Right cardiac atrium (tissue), 5 donors: ENCODE measurements around the gene ANO1. TPM values are rescaled to one million over a fixed set of nuclear protein-coding genes. Genes with fewer than 3 reads are reported as not detected.

Source experiments
- ATAC-seq, 2 donors: fragments of 200-7000 bp; cut with Tn5 transposase; one replicate each; pipeline versions ENCODE4 v1.8.0 to v1.9.1; 2020; ENCODE audit warnings: moderate library complexity in 2 of 2, mild to moderate bottlenecking in 1 of 2
- DNase-seq, 3 donors: peaks; one replicate each; pipeline ENCODE4 v3.0.0-alpha.2; 2020
- H3K27ac ChIP-seq: one replicate; pipeline ENCODE4 v1.5.1; 2013; ENCODE audit warnings: mild to moderate bottlenecking, low read length, control low read depth, moderate library complexity
- H3K27me3 ChIP-seq: one replicate; pipeline ENCODE4 v1.6.1; 2013; ENCODE audit not compliant: control insufficient read depth, insufficient read depth
- H3K4me1 ChIP-seq: one replicate; pipeline ENCODE4 v1.6.1; 2013; ENCODE audit warnings: low read length; ENCODE audit not compliant: control insufficient read depth, insufficient read depth
- H3K4me3 ChIP-seq: one replicate; pipeline ENCODE4 v1.5.1; 2013; ENCODE audit warnings: low read length, control low read depth
- H3K9me3 ChIP-seq: one replicate; pipeline ENCODE4 v1.6.1; 2013; ENCODE audit warnings: low read length; ENCODE audit not compliant: control insufficient read depth
- WGBS: extraction: QIAGEN DNeasy Blood & Tissue Kit; methylation state at CpG from one replicate; pipeline ENCODE4 v1.1.7; 2013; 5-methylcytosine and 5-hydroxymethylcytosine counted together
- intact Hi-C, 4 donors: fragments of 100-400 bp; cut with DNase I; formaldehyde crosslinking; loops; one replicate each; pipeline versions ENCODE4 v1.11.0 to v1.14.0; 2022 to 2023
- polyA plus RNA-seq: library from polyadenylated mRNA; stranded (reverse); fragments of 200-250 nt; gene quantifications from one replicate; pipeline ENCODE4 v1.2.3, GENCODE V29; 2013
- total RNA-seq, 4 donors: library from RNA; stranded (reverse); fragmentation: NEBNext Ultra II Directional; extraction: Animal tissue kit (Norgen Biotek cat#: 25700); gene quantifications; one replicate each; pipeline ENCODE4 v1.2.1, GENCODE V29; 2021
- donor health status: healthy with polysubstance abuse.
- donor health status: DM: no; HTN: yes; CAD: no.
- donor health status: DM: no; HTN: no; CAD: no.
- donor health status: DM: no; HTN: yes; CAD: no; lungs with severe emphysema.
- donor health status: DM: yes; HTN: yes; CAD: no.

ANO1 gene
- total and polyA plus RNA-seq, 5 donors, result 6.8 to 18.2 (median 8.8) TPM

- no peaks in the 10 kb centered on the region for H3K27me3 ChIP-seq
- no peak overlapping the region for H3K27ac ChIP-seq
- no peaks in the 10 kb centered on the region for H3K9me3 ChIP-seq
- intact Hi-C loops, result loop anchor here in 1 of 4 donors (10.0 kb wide), 1 partner anchor 86 kb away; no protein-coding TSS in a partner anchor
- DNase-seq (peak in 2 of 3 donors; percentile 31 to 46), ATAC-seq (no peak)
- 79% methylated on average over 12 of the region's 12 CpGs for WGBS
- H3K4me1 ChIP-seq, result no peaks in the 10 kb centered on the region
- no peak overlapping the region for H3K4me3 ChIP-seq
Measured at GRCh38 chr11:70098936-70099335, 20.8 kb downstream of the ANO1 start.

GRCh38 chr11:70099578-70100279, 21.6 kb downstream of the ANO1 start:
- no peaks in the 10 kb centered on the region for H3K4me1 ChIP-seq
- 84% methylated on average over 16 of the region's 16 CpGs for WGBS
- peak in 2 of 3 donors; percentile 43 to 59 for DNase-seq
- H3K9me3 ChIP-seq, result no peaks in the 10 kb centered on the region
- ATAC-seq, result no peak
- intact Hi-C loops, result loop anchor here in 1 of 4 donors (10.0 kb wide), 1 partner anchor 85 kb away; no protein-coding TSS in a partner anchor
- H3K27me3 ChIP-seq, result no peaks in the 10 kb centered on the region
- no peak overlapping the region for H3K27ac ChIP-seq
- H3K4me3 ChIP-seq, result no peak overlapping the region

- intact Hi-C loops, result no loop called here
- H3K27me3 ChIP-seq, result no peaks in the 10 kb centered on the region
- no peak overlapping the region for H3K4me3 ChIP-seq
- no peak overlapping the region for H3K27ac ChIP-seq
- no peaks in the 10 kb centered on the region for H3K4me1 ChIP-seq
- no peak for ATAC-seq
- 88% methylated on average over 8 of the region's 8 CpGs for WGBS
- DNase-seq, result peak in 1 of 3 donors; percentile 20
- H3K9me3 ChIP-seq, result no peaks in the 10 kb centered on the region
Measured at GRCh38 chr11:70100280-70100603, 22.1 kb downstream of the ANO1 start.

GRCh38 chr11:70100791-70101190, 22.7 kb downstream of the ANO1 start:
- no peaks in the 10 kb centered on the region for H3K27me3 ChIP-seq
- ATAC-seq, result no peak
- peak in 1 of 3 donors; percentile 13 for DNase-seq
- H3K9me3 ChIP-seq, result no peaks in the 10 kb centered on the region
- no peak overlapping the region for H3K4me3 ChIP-seq
- WGBS, result 91% methylated on average over 15 of the region's 15 CpGs
- no peak overlapping the region for H3K27ac ChIP-seq
- intact Hi-C loops, result no loop called here
- H3K4me1 ChIP-seq, result no peaks in the 10 kb centered on the region

- H3K4me1 ChIP-seq, result no peaks in the 10 kb centered on the region
- H3K9me3 ChIP-seq, result no peaks in the 10 kb centered on the region
- no peaks in the 10 kb centered on the region for H3K27me3 ChIP-seq
- no peak overlapping the region for H3K27ac ChIP-seq
- intact Hi-C loops, result no loop called here
- no peak overlapping the region for H3K4me3 ChIP-seq
- ATAC-seq (no peak), DNase-seq (peak in 1 of 3 donors; percentile 30)
- WGBS, result 89% methylated on average over 25 of the region's 25 CpGs
Measured at GRCh38 chr11:70103256-70103975, 25.3 kb downstream of the ANO1 start.

GRCh38 chr11:70104419-70104818, 26.3 kb downstream of the ANO1 start:
- H3K4me3 ChIP-seq, result no peak overlapping the region
- peak in 1 of 3 donors; percentile 53 for DNase-seq
- no peak overlapping the region for H3K27ac ChIP-seq
- no peaks in the 10 kb centered on the region for H3K27me3 ChIP-seq
- peak in 1 of 2 donors; percentile 18 for ATAC-seq
- H3K9me3 ChIP-seq, result no peaks in the 10 kb centered on the region
- 76% methylated on average over 9 of the region's 9 CpGs for WGBS
- intact Hi-C loops, result no loop called here
- no peaks in the 10 kb centered on the region for H3K4me1 ChIP-seq

- no peaks in the 10 kb centered on the region for H3K27me3 ChIP-seq
- 70% methylated on average over 11 of the region's 11 CpGs for WGBS
Measured at GRCh38 chr11:70104961-70105360, 26.8 kb downstream of the ANO1 start.

GRCh38 chr11:70105369-70105754, 27.2 kb downstream of the ANO1 start:
- 94% methylated on average over 12 of the region's 12 CpGs for WGBS
- no peaks in the 10 kb centered on the region for H3K27me3 ChIP-seq
- no peak for DNase-seq
- no peak overlapping the region for H3K27ac ChIP-seq
- intact Hi-C loops, result no loop called here
- H3K4me1 ChIP-seq, result no peaks in the 10 kb centered on the region
- ATAC-seq, result no peak
- H3K9me3 ChIP-seq, result no peaks in the 10 kb centered on the region
- H3K4me3 ChIP-seq, result no peak overlapping the region

More at GRCh38 chr11:70104961-70105360, 26.8 kb downstream of the ANO1 start:
- H3K4me3 ChIP-seq, result no peak overlapping the region
- H3K4me1 ChIP-seq, result no peaks in the 10 kb centered on the region
- no peak for ATAC-seq
- no peaks in the 10 kb centered on the region for H3K9me3 ChIP-seq
- intact Hi-C loops, result no loop called here
- H3K27ac ChIP-seq, result no peak overlapping the region
- peak in 2 of 3 donors; percentile 32 for DNase-seq

- Histone ChIP-seq H3K27ac (no peak overlapping the region), H3K9me3 (no peaks in the 10 kb centered on the region), H3K27me3 (no peaks in the 10 kb centered on the region), H3K4me1 (no peaks in the 10 kb centered on the region), H3K4me3 (no peak overlapping the region)
- 77% methylated on average over 24 of the region's 24 CpGs for WGBS
- intact Hi-C loops, result no loop called here
- ATAC-seq (no peak), DNase-seq (peak in 2 of 3 donors; percentile 24 to 28)
Measured at GRCh38 chr11:70105755-70106571, 27.8 kb downstream of the ANO1 start.

GRCh38 chr11:70106757-70107156, 28.6 kb downstream of the ANO1 start:
- no peak overlapping the region for H3K27ac ChIP-seq

GRCh38 chr11:70107191-70107590, 29.1 kb downstream of the ANO1 start:
- Histone ChIP-seq H3K4me1 (no peaks in the 10 kb centered on the region), H3K9me3 (no peaks in the 10 kb centered on the region), H3K27ac (no peak overlapping the region), H3K4me3 (no peak overlapping the region), H3K27me3 (no peaks in the 10 kb centered on the region)
- intact Hi-C loops, result no loop called here
- ATAC-seq (no peak), DNase-seq (peak in 2 of 3 donors; percentile 29 to 47)
- 77% methylated on average over 9 of the region's 9 CpGs for WGBS

More at GRCh38 chr11:70106757-70107156, 28.6 kb downstream of the ANO1 start:
- no peaks in the 10 kb centered on the region for H3K4me1 ChIP-seq
- DNase-seq (no peak), ATAC-seq (no peak)
- intact Hi-C loops, result no loop called here
- no peak overlapping the region for H3K4me3 ChIP-seq
- no peaks in the 10 kb centered on the region for H3K9me3 ChIP-seq
- H3K27me3 ChIP-seq, result no peaks in the 10 kb centered on the region
- 91% methylated on average over 5 of the region's 5 CpGs for WGBS
